Activated T-helper 1 cell treated with anti-CD3 and anti-CD28 coated beads, Interleukin-12 subunit alpha, Interleukin-12 subunit beta, Interleukin-2, Interleukin-4 antibody, amounts not matched to agents 30 ng/mL and 10 ng/mL and 1 ng/mL, durations not matched to agents 14 hours and 24 hours and 36 hours (primary cell): ENCODE data around the gene PPT2. TPM values are rescaled to one million over a fixed set of nuclear protein-coding genes. Genes with fewer than 3 reads are reported as not detected.
"Not testable (repeated sequence)": the region's sequence is repeated elsewhere in the genome, so short reads cannot be mapped to it uniquely, and the experiment has no call there.

Experiments used
- DNase-seq: peaks from one replicate; pipeline ENCODE4 v3.0.0; 2021; ENCODE audit warnings: low spot score
- H3K27ac Mint-ChIP-seq: one replicate; pipeline ENCODE4 v1.8.0; 2021; ENCODE audit warnings: mild to moderate bottlenecking, mixed read lengths
- H3K27me3 Mint-ChIP-seq: one replicate; pipeline ENCODE4 v1.8.0; 2022; ENCODE audit warnings: mild to moderate bottlenecking, moderate library complexity, mixed read lengths; ENCODE audit not compliant: insufficient read depth
- H3K36me3 Mint-ChIP-seq: one replicate; pipeline ENCODE4 v1.8.0; 2021; ENCODE audit warnings: low read depth, mixed read lengths
- H3K4me1 Mint-ChIP-seq: one replicate; pipeline ENCODE4 v1.8.0; 2021; ENCODE audit warnings: low read depth, mixed read lengths
- H3K4me3 Mint-ChIP-seq: one replicate; pipeline ENCODE4 v1.8.0; 2021; ENCODE audit warnings: mild to moderate bottlenecking, moderate library complexity, mixed read lengths
- H3K9me3 Mint-ChIP-seq: one replicate; pipeline ENCODE4 v1.8.0; 2021; ENCODE audit warnings: mixed read lengths
- intact Hi-C: fragments of 100-400 bp; cut with micrococcal nuclease; formaldehyde crosslinking; loops from one replicate; pipeline ENCODE4 v1.15.1; 2024
- total RNA-seq: library from RNA; stranded (reverse); gene quantifications from 2 replicates; pipeline ENCODE4 v1.2.3, GENCODE V29; 2022

PPT2 gene
- total RNA-seq, 1 donor from 2014 or later = 17.1 TPM

- H3K27me3 Mint-ChIP-seq, H3K36me3 Mint-ChIP-seq, H3K9me3 Mint-ChIP-seq, DNase-seq: not testable (repeated sequence)
- peak overlapping the region; percentile 97 for H3K4me3 Mint-ChIP-seq
- intact Hi-C loops = loop anchor here (5.0 kb wide), 2 partner anchors 296 to 381 kb away; partner anchors contain the start of gene EHMT2
- H3K27ac Mint-ChIP-seq = peak overlapping the region; percentile 97
- H3K4me1 Mint-ChIP-seq = peaks cover 59% of the 10 kb centered on the region
These were observed 39.2 kb downstream of the PPT2 start for GRCh38 chr6:32193096-32193495.

DNA sequence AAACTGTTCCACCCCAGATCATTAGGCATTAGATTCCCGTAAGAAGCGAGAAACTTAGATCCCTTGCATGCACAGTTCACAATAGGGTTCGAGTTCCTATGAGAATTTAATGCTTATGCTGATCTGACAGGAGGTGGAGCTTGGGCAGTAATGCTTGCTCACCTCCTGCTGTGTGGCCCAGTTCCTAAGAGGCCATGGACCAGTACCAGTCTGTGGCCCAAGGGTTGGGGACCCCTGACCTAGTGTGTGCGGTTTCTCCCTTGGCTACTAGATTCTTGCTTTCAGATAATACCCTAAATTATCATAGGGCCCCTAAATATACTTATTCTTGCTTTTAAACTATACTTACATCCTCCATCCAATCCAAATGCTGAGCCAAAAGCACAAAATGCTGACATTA, 40.4 kb downstream of the PPT2 start:
- Mint-ChIP-seq H3K27ac (no peak overlapping the region), H3K4me3 (peak overlapping the region; percentile 97), H3K9me3 (no peaks in the 10 kb centered on the region), H3K27me3 (peaks cover 2% of the 10 kb centered on the region), H3K4me1 (peaks cover 48% of the 10 kb centered on the region), H3K36me3 (no peaks in the 10 kb centered on the region)
- intact Hi-C loops = loop anchor here (2.0 to 5.0 kb wide), 6 partner anchors 76 to 774 kb away; partner anchors contain the start of genes BRD2, EHMT2, PRRC2A and TAP1
- DNase-seq = no peak

DNA sequence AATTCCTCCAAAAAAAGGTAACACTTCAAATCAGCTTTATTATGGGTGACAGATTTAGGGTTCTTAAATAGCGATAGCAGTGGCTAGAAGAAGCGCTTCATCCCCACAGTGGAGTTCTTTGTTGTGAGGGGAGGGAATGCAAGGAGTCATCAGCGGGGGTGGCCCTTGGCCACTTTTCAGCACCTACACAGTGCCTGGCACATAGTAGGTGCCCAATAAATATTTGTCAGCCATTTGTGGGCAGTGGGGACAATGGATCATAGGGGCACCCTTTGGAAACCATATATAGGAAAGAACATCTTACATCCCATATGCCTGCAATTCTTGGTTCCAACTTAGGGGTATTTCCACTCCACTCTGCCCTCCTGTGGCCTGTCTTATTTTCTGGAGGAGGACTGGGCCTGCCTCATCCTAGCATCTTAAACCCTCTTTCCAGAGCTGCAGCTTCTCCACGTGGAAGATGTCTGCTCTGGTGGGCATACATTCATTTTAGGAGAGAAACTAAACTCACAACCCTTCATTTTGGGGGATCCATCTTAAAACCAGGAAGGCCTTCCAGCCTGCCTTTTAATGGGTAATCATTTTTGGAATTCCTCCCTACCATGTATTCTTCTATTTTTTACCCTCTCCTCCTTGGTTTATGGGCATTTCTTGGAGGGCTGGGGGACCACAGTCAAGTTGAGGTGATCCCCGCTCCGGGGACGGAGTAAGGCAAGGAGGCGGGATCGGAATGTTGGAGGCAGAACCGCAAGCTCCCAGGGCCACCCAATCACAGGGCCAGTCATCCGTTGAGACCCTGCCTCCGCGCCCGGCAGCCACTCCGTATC, 41.1 kb downstream of the PPT2 start:
- Mint-ChIP-seq H3K27ac (peak overlapping the region; percentile 98), H3K36me3 (no peaks in the 10 kb centered on the region), H3K27me3 (peaks cover 2% of the 10 kb centered on the region), H3K4me3 (peak overlapping the region; percentile 97), H3K9me3 (no peaks in the 10 kb centered on the region), H3K4me1 (peaks cover 48% of the 10 kb centered on the region)
- intact Hi-C loops = loop anchor here (1.0 to 5.0 kb wide), 15 partner anchors 17 to 1197 kb away; partner anchors contain the start of genes BRD2, EHMT2, FKBPL and KIFC1
- no peak for DNase-seq

GRCh38 chr6:32195652-32195901, 41.6 kb downstream of the PPT2 start:
- Mint-ChIP-seq H3K9me3 (no peaks in the 10 kb centered on the region), H3K36me3 (no peaks in the 10 kb centered on the region), H3K27ac (peak overlapping the region; percentile 98), H3K27me3 (peaks cover 2% of the 10 kb centered on the region), H3K4me3 (peak overlapping the region; percentile 97), H3K4me1 (peaks cover 48% of the 10 kb centered on the region)
- intact Hi-C loops = loop anchor here (1.0 to 5.0 kb wide), 13 partner anchors 17 to 1197 kb away; partner anchors contain the start of genes BRD2, FKBPL, KIFC1 and NELFE
- peak; percentile 100 for DNase-seq

DNA sequence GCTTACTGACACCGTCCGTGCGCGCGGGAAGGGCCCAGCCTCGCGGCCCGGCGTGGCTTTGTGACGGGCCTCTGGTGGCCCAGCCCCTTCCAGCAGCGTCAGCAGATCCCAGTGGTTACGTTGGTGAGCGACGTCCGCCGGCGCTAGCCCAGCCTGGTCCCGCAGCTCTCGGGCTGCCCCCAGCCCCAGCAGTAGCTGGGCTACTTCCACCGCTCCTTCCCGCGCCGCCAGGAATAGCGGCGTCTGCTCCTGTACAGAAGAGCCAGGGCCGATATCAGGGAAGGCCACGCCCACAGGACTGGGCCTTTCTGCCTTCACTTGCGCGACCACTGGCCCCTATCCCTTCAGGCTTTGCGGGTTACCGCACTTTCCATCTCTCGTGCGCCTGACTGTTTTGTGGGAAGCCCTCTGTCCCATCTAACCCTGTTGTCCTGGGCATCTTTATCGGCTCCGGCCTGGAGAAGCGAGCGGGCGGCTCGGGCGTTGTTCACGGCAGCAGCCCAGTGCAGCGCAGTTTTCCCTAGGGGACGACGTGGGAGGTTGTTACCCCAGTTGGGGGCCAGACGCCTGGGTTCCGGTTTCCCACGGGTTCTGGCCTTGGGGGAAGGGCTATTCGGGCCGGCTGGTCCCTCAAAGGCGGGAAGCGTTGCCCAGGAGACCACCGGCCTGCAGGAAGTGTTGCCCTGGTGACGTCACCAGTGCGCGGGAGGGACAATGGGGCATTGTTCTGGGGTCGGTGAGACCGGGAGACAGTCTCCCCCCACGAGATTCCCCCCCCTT, 42.2 kb downstream of the PPT2 start:
- H3K36me3 Mint-ChIP-seq = no peaks in the 10 kb centered on the region
- H3K4me1 Mint-ChIP-seq = peaks cover 46% of the 10 kb centered on the region
- DNase-seq = peak; percentile 44
- H3K27me3 Mint-ChIP-seq = peaks cover 4% of the 10 kb centered on the region
- peak overlapping the region; percentile 98 for H3K27ac Mint-ChIP-seq
- intact Hi-C loops = loop anchor here (1.0 to 5.0 kb wide), 13 partner anchors 18 to 1196 kb away; partner anchors contain the start of genes BRD2, FKBPL, KIFC1 and NELFE
- peak overlapping the region; percentile 97 for H3K4me3 Mint-ChIP-seq
- no peaks in the 10 kb centered on the region for H3K9me3 Mint-ChIP-seq

DNA sequence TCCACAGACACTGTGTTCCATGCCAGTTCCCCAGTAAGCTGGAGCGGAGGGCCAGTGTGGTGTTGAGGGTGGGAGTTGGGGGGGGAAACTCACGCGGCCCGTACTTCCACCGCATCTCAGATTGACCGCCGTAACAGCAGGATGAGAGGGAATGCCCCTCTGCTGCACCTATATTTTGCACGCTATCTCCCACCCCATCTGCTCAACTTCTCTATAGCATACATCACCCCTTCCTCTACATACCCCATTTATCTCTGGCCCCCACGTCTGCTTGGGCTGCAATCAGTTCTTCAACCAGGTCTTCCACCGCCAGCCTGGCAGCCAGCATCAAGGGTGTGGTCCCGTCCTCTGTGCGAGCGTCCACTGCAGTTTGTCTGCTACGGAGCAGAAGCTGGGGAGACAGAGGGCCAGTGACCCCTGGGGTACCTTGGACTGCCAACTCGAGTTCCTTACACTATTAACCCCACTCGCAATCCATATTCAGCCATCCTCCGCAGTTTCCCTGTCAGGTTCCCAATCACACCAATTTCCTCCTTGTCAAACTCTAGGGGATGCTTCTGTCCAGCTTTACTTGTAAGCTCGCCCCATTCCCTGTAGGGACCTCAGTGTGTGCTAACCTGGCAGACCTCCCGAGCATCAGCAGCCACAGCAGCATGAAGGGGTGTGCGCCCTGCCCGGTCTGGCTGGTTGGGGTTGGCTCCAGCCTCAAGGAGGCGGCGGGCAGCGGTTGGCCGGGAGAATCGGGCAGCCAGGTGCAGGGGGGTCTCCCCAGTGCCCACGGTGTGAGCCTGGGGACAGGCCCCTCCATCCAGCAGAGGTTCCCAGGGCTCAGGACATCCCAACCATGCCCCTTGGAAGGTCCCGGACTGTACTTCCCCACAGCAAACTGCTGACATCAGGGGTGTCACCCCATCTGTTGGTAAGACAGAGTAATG, 43.0 kb downstream of the PPT2 start:
- Mint-ChIP-seq H3K4me1 (peaks cover 39% of the 10 kb centered on the region), H3K36me3 (no peaks in the 10 kb centered on the region), H3K27ac (peak overlapping the region; percentile 98), H3K4me3 (peak overlapping the region; percentile 97), H3K9me3 (no peaks in the 10 kb centered on the region), H3K27me3 (peaks cover 5% of the 10 kb centered on the region)
- intact Hi-C loops = loop anchor here (5.0 kb wide), 3 partner anchors 60 to 1195 kb away; partner anchors contain the start of genes KIFC1, NELFE and SKIC2
- no peak for DNase-seq

DNA sequence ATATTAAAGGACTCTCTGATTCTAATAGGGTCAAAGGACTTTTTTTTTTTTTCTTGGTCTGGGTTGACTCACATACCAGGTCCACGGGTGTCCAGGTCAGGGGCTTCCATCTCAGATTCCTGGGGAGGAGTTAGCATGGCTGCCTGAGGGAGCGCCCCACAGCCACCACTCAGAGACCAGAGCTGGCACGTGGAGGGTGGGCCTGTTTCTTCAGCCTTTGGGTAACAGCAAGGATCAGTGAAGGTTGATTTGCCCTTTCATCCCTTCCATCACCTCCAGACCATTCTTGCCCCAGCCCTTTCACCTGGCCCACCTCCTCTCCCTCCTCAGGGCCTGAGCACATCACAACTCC, 44.4 kb downstream of the PPT2 start:
- Mint-ChIP-seq H3K4me1 (peaks cover 31% of the 10 kb centered on the region), H3K4me3 (peak overlapping the region; percentile 56), H3K27me3 (peaks cover 5% of the 10 kb centered on the region), H3K27ac (no peak overlapping the region), H3K9me3 (no peaks in the 10 kb centered on the region), H3K36me3 (no peaks in the 10 kb centered on the region)
- intact Hi-C loops = loop anchor here (5.0 kb wide), 3 partner anchors 59 to 1194 kb away; partner anchors contain the start of genes KIFC1, NELFE and SKIC2
- DNase-seq = no peak

DNA sequence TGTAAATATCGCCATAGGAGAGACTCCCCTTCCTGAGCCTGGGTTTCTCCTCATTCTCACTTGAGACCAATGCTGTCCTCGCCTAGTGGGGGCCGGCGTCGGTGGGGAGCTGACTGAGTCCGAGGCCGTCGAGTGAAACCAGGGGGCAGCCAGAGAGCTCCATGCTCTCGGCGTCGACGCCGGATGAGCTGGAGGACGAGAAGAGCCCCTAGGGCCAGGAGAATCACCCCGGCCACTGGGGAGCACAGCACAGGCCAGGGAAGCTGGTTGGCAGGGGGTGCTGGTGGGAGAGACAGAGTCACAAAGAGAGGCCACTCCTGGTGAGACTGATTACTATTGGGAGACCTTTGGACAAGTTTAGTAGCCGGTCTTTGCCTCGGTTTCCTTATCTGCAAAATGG, 44.9 kb downstream of the PPT2 start:
- no peak for DNase-seq
- no peaks in the 10 kb centered on the region for H3K36me3 Mint-ChIP-seq
- H3K4me3 Mint-ChIP-seq = no peak overlapping the region
- peaks cover 5% of the 10 kb centered on the region for H3K27me3 Mint-ChIP-seq
- H3K4me1 Mint-ChIP-seq = peaks cover 26% of the 10 kb centered on the region
- H3K9me3 Mint-ChIP-seq = no peaks in the 10 kb centered on the region
- intact Hi-C loops = loop anchor here (5.0 kb wide), 3 partner anchors 58 to 1193 kb away; partner anchors contain the start of genes KIFC1, NELFE and SKIC2
- no peak overlapping the region for H3K27ac Mint-ChIP-seq

DNA sequence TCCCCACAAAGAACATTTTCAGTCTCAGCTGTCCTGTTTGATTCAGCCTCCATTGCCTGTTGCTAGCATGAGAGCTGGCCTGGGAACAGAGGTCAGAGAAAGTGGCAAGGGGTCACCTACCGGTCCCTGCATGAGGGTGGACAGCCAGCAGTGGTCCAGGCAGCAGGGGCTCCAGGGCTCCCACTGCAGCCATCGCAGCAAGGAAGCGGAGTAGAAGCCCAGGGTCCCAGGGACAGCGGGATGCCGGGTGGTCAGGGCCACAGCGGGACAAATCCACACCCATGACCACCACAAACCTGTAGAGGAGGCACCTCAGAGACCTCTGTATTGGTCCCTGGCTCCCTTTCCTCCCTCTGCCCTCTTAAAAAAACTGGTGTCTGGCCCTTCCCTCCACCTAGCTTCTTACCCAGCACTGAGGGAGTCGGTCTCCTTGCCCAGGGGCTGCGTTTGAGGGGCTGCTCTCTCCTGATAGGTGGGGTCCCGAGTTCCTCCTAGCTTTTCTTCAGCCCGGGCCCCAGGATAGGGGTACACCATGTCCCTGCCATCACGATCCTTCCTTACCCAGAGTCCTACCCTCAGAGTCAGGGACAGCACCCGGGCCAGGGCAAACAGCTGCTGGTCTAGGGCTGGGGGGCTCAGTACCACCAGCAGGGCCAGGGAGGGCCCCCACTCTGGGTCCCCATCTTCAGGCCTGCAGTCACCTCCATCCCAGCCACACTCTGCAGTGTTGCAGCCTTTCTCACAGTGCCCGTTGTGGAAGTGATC, 47.0 kb downstream of the PPT2 start:
- H3K4me1 Mint-ChIP-seq = peaks cover 10% of the 10 kb centered on the region
- H3K4me3 Mint-ChIP-seq = no peak overlapping the region
- H3K36me3 Mint-ChIP-seq = no peaks in the 10 kb centered on the region
- H3K9me3 Mint-ChIP-seq = no peaks in the 10 kb centered on the region
- H3K27ac Mint-ChIP-seq = no peak overlapping the region
- H3K27me3 Mint-ChIP-seq = peaks cover 17% of the 10 kb centered on the region
- intact Hi-C loops = no loop called here
- DNase-seq = no peak

GRCh38 chr6:32202186-32202585, 48.2 kb downstream of the PPT2 start:
- no peaks in the 10 kb centered on the region for H3K36me3 Mint-ChIP-seq
- no peak overlapping the region for H3K27ac Mint-ChIP-seq
- no peaks in the 10 kb centered on the region for H3K4me1 Mint-ChIP-seq
- no peaks in the 10 kb centered on the region for H3K9me3 Mint-ChIP-seq
- DNase-seq = no peak
- intact Hi-C loops = no loop called here
- H3K4me3 Mint-ChIP-seq = no peak overlapping the region
- peaks cover 21% of the 10 kb centered on the region for H3K27me3 Mint-ChIP-seq

DNA sequence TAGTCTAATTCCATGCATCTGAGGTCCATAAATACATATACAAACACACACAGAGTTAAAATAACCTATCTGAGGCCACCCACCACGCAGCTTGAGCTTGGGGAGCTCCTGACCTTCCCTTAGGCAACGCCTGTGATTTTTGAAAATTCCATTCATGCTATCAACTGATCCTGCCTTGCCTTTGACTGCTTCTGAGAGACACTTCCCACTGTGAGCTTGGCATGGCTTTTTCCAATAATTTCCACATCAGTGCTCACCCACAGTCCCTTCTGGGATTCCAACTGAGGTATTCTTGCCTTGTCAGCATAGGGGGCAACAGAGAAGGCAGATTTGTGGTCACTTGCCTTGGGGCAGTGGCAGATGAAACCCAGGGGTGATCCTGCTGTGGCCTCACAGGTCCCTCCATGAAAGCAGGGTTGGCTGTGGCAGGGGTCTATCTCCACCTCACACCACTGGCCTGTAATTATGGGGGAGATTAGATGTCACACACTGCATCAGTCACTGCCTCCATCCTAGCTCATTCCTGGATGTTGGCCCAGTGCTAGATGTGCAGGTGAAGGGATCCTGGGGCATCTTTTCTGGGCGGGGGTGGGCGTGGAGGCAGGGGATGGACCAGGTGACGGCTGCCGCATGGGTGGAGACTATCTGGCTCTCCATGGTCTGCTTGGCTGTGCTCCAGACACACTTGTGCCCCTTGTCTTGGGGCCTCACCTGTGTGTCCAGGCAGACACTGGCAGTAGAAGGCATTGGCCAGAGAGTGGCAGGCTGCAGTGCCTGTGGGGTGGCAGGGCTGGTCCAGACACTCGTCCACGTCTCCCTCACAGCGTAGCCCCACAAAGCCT, 49.7 kb downstream of the PPT2 start:
- no peaks in the 10 kb centered on the region for H3K4me1 Mint-ChIP-seq
- H3K9me3 Mint-ChIP-seq = no peaks in the 10 kb centered on the region
- intact Hi-C loops = no loop called here
- no peaks in the 10 kb centered on the region for H3K36me3 Mint-ChIP-seq
- peaks cover 25% of the 10 kb centered on the region for H3K27me3 Mint-ChIP-seq
- DNase-seq = no peak
- H3K4me3 Mint-ChIP-seq = no peak overlapping the region
- H3K27ac Mint-ChIP-seq = no peak overlapping the region
